ENCODE measurements around the gene CRYGS.

CRYGS gene

GRCh38 chr3:186517218-186517617, 27.0 kb downstream of the CRYGS start:
- TF ChIP-seq ZNF274 (IDR thresholded peaks at IDR 0.05; ENCODE audit: low read depth, low read length) = no peak
- no peak overlapping the region for H3K4me3 ChIP-seq (ENCODE audit: low read length)

DNA sequence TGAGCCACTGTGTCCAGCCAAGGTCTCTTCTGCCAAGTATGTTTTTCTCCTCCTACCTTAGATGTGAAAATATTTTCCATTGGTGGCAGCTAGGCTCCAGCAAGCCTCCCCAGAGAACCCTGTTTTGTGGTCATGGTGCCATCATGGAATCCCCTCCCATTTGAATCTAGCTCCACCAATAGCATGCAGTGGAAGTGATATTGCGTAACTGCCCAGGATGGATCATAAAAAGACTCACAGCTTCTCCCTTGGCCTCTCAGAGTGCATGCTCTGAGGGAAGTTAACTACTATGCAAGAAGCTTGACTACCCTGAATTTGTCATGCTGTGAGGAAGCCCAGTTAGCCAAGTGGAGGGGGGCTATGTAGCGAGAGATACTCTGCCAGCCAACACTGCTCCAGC, 27.5 kb downstream of the CRYGS start:
- TF ChIP-seq ZNF274 (IDR thresholded peaks at IDR 0.05; ENCODE audit: low read depth, low read length) = no peak
- H3K4me3 ChIP-seq (ENCODE audit: low read length) = no peak overlapping the region

GRCh38 chr3:186515125-186515524, 29.1 kb downstream of the CRYGS start:
- H3K4me3 ChIP-seq (ENCODE audit: low read length) = no peak overlapping the region
- no peak for TF ChIP-seq ZNF274 (IDR thresholded peaks at IDR 0.05; ENCODE audit: low read depth, low read length)

- no peak for TF ChIP-seq ZNF274 (IDR thresholded peaks at IDR 0.05; ENCODE audit: low read depth, low read length)
- no peak overlapping the region for H3K4me3 ChIP-seq (ENCODE audit: low read length)
Measured at GRCh38 chr3:186514296-186515002, 29.7 kb downstream of the CRYGS start.

DNA sequence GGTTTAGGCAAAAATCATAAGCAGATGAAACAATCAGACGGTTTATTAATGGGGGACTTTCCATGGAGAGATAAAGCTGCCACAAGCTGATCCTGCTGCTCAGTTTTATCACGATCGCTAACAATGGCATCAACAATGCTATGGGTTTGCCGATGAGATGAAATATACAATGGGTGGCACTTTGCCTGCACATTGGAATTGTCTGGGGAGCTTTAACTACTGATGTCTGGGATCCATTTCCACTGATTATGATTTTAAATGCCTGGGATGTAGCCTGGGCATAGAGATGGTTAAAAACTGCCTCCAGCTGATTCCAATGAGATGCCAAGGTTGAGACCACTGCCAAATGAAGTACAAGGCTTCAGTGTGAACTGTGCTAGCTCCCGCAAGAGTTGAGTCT, 30.8 kb downstream of the CRYGS start:
- H3K4me3 ChIP-seq (ENCODE audit: low read length) = no peak overlapping the region
- no peak for TF ChIP-seq ZNF274 (IDR thresholded peaks at IDR 0.05; ENCODE audit: low read depth, low read length)

DNA sequence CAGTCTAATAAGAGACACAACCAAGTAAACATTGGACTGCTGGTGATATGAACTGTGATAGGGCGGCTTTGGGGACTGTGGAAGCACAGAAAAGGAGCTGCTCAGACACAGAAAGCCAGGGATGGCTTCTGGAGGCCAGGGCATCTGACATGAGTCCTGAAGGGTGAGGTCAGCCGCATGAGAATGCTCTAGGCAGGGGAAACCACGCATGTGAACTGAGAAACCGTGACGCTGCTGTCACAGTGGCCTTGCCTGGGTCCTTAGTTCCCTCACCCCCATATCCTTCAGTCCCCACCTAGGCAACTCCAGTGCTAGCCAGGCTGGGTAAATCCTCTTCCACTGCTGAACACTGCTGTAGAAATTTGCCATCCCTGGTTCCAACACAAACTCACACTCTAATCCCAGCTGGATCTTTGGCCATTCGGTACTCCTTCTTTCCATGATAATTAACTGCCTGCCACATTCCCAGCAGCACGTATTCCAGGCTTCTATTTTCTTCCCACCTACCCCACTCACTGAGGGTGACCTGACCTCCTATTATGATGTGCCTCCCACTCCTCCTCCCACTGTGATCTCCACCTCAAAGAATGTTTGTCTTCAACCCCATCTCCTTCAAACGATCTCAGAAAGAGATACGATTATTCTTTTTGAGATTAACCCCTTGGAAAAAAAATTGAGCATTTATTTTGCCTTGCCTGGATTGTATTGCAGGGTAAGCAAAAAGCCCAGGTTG, 31.4 kb downstream of the CRYGS start:
- TF ChIP-seq ZNF274 (IDR thresholded peaks at IDR 0.05; ENCODE audit: low read depth, low read length) = no peak
- no peak overlapping the region for H3K4me3 ChIP-seq (ENCODE audit: low read length)

GRCh38 chr3:186511702-186512101, 32.5 kb downstream of the CRYGS start:
- no peak for TF ChIP-seq ZNF274 (IDR thresholded peaks at IDR 0.05; ENCODE audit: low read depth, low read length)
- H3K4me3 ChIP-seq (ENCODE audit: low read length) = no peak overlapping the region

- TF ChIP-seq ZNF274 (IDR thresholded peaks at IDR 0.05; ENCODE audit: low read depth, low read length) = no peak
- no peak overlapping the region for H3K4me3 ChIP-seq (ENCODE audit: low read length)
Measured at GRCh38 chr3:186511245-186511644, 32.9 kb downstream of the CRYGS start.

DNA sequence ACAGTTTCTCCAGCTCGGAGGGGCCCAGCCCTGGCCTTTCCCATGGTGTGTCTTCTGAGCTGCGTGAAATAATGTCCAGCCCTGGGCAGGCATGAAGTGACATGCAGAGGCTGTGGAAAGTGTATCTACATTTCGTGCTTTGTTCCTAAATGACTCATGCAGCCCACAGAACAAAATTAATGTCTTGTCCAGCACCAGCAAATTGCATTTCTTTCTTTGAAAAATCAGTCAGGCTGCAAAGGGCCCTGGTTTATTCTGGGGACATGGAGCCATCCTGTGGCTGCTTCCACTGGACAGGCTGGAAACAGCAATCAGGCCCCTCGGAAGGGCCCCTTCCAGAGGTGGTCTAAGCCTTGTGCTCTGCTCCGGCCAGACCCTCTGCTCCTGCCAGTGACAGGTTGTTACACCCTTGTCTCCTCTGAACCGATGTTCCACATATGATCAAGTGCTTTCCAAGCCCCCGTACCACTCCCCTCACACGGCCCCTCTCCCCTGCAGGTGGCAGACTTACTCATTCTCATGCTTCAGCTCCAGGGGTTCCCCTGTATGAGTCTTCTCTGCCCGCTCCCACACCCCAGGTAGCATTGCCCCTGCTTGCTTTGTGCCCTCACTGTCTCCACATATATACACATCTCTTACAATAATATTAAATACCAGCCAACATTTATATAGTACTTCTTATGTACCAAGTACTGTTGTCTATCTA, 33.7 kb downstream of the CRYGS start:
- no peak overlapping the region for H3K4me3 ChIP-seq (ENCODE audit: low read length)
- no peak for TF ChIP-seq ZNF274 (IDR thresholded peaks at IDR 0.05; ENCODE audit: low read depth, low read length)

GRCh38 chr3:186509423-186509822, 34.8 kb downstream of the CRYGS start:
- H3K4me3 ChIP-seq (ENCODE audit: low read length) = no peak overlapping the region
- no peak for TF ChIP-seq ZNF274 (IDR thresholded peaks at IDR 0.05; ENCODE audit: low read depth, low read length)

DNA sequence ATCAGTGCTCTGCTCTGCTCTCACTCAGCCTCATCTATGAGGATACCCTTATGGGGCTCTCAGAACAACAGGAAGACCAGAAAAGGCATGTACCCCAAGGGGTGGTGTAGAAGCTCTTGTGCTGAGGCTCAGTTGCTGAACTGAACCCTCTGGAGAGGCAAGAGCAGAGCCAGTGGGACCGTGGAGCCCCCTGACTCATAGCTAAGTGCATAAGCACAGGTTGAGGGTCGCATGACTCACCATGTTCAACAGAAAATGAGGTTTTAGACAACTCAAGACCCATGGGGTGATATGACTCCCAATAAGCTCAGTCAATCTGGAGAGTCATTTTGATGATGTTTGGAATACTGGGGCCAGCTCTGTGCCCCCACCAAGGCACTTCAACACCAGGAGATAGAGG, 37.3 kb downstream of the CRYGS start:
- no peak for TF ChIP-seq ZNF274 (IDR thresholded peaks at IDR 0.05; ENCODE audit: low read depth, low read length)
- no peak overlapping the region for H3K4me3 ChIP-seq (ENCODE audit: low read length)

DNA sequence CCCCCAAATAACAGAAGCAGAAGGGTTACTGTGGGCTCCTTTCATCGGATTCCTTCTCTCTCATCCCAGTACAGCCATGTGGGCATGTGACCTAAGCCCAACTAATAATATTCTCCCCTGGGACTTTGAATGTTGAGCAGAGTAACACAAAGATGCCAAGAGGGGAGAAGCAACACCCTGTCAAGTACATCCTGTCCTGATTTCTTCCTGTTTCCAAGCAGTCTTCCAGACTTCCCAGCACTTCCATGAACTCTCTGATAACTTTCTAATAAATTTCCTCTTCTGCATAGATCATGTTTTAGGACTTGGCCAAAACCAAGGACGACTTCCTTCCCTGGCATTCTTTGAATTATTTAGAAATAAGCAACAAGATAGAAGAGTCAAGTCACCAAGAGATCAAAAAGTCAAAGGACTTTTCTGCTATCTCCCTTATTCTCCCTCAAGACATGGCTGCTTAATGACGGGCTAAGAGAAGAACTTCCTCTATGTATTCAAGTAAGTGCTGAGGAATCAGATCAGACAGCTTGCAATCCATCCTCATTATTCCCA, 37.9 kb downstream of the CRYGS start:
- H3K4me3 ChIP-seq (ENCODE audit: low read length) = no peak overlapping the region
- TF ChIP-seq ZNF274 (IDR thresholded peaks at IDR 0.05; ENCODE audit: low read depth, low read length) = no peak

DNA sequence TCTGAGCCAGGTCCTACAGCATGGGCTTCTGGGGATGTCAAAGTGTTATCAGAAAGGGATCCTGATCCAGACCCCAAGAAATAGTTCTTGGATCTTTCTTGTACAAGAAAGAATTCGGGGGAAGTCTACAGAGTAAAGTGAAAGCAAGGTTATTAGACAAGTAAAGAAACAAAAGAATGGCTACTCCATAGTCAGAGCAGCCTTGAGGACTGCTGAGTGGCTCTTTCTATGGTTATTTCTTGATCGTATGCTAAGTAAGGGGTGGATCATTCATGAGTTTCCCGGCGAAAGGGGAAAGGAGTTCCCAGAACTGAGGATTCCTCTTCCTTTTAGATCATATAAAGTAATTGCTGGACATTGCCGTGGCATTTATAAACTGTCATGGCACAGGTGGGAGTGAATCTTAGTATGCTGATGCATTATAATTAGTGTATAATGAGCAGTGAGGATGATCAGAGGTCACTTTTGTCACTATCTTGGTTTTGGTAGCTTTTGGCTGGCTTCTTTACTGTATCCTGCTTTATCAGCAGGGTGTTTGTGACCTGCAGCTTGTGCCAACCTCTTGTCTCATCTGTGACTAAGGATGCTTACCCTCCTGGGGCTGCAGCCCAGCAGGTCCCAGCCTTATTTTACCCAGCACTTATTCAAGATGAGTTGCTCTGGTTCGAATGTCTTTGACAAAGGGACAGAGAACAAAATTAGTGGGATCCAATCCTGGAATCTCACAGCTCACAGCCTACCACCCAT, 41.0 kb downstream of the CRYGS start:
- no peak for TF ChIP-seq ZNF274 (IDR thresholded peaks at IDR 0.05; ENCODE audit: low read depth, low read length)
- no peak overlapping the region for H3K4me3 ChIP-seq (ENCODE audit: low read length)
